ENCODE data around the gene RGSL1. TPM values are rescaled to one million over a fixed set of nuclear protein-coding genes. Genes with fewer than 3 reads are reported as not detected.

RGSL1 gene
- not detected for polyA plus RNA-seq (2013, experiment 1 of 2)
- not detected for polyA plus RNA-seq (2013, experiment 2 of 2)

DNA sequence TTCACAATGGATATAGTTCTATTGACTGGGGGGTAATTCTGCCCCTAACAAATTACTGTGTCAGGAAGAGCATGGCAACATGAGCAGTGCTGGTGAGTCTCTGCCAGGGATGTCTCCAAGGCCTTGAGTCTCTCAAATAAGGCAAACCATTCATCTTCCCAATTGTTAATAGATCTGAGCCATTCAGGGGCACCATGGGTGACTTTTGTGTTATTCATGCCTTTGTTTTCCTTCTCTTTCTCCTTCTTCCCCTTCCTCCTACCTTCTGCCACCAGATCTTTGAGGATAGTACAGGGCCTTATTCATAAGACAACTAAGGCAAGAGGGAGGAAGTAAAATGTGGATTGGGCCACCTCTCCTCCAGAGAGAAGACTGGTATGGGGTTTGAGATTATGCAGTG, at the start of gene RGSL1:
Gene RGSL1 (plus strand): TSS at position 60 of the 400 bp plus-strand sequence. CDS start 20 bp downstream, at position 80.
- no peak within 1 kb of the TSS for H3K27ac ChIP-seq (ENCODE audit: low read depth, low read length, severe bottlenecking)
- H3K9me3 ChIP-seq (ENCODE audit: control insufficient read depth, low read length), result no peaks in the 10 kb centered on the region
- H3K36me3 ChIP-seq (ENCODE audit: control insufficient read depth, insufficient read depth, low read length), result no peaks in the 10 kb centered on the region
- H3K4me1 ChIP-seq (ENCODE audit: control insufficient read depth, insufficient read depth, low read length, poor library complexity, severe bottlenecking), result no peaks in the 10 kb centered on the region
- no peak within 1 kb of the TSS for H3K4me3 ChIP-seq (ENCODE audit: extremely low read depth, insufficient read depth, low read length, poor library complexity, severe bottlenecking)

DNA sequence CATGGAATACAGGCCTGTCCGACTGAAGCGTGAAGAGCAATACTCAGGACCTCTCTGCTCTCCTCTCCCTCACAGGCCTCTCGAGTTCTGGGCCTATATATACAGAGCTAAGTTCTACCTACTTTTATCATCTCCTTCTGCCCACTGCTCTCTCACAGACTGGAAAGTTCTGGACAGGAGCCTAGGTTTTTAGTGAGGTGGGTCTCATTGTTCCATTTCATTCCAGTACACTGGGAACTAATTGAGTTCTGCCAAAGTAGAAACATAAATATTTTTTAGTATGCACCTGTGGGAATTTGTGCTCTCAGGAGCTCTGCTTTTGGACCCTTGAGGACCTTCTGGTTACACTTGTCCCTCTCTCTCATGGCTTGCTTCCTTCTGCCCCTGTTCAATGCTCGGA, 49.4 kb upstream of the RGSL1 start, which contains the start of gene TEDDM1:
Gene TEDDM1 (minus strand): TSS at position 101 of the 400 bp plus-strand sequence. CDS start 182 bp downstream, outside the sequence.
- peaks cover 3% of the 10 kb centered on the region for H3K9me3 ChIP-seq (ENCODE audit: control insufficient read depth, low read length)
- H3K4me3 ChIP-seq (ENCODE audit: extremely low read depth, insufficient read depth, low read length, poor library complexity, severe bottlenecking), result no peak within 1 kb of the TSS
- no peaks in the 10 kb centered on the region for H3K4me1 ChIP-seq (ENCODE audit: control insufficient read depth, insufficient read depth, low read length, poor library complexity, severe bottlenecking)
- H3K36me3 ChIP-seq (ENCODE audit: control insufficient read depth, insufficient read depth, low read length), result no peaks in the 10 kb centered on the region
- no peak within 1 kb of the TSS for H3K27ac ChIP-seq (ENCODE audit: low read depth, low read length, severe bottlenecking)
- 89 to 100% methylated on average over 1 to 4 of the region's 4 CpGs for WGBS, 2 experiments (ENCODE audit: insufficient coverage in 2 of 2)

DNA sequence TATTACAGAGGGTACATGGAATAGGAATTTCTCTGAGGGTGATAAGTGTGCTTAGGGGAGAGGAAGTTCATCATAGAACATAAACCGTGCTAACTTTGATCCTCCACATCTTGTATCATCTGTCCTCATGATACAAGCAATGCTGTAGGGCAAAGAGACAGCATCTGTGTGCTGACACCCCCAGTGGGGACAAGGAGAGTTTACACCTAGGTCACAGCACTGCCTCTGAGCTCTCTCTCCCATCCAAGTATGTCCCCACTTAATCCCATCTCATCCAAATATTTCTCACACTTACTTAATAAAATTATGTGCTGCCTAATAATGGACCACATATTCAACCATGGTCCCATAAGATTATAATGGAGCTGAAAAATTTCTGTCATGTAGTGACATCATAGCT, 45.2 kb upstream of the RGSL1 start:
- Histone ChIP-seq H3K27ac (ENCODE audit: low read depth, low read length, severe bottlenecking) (no peak overlapping the region), H3K9me3 (ENCODE audit: control insufficient read depth, low read length) (peaks cover 6% of the 10 kb centered on the region), H3K4me1 (ENCODE audit: control insufficient read depth, insufficient read depth, low read length, poor library complexity, severe bottlenecking) (no peaks in the 10 kb centered on the region), H3K36me3 (ENCODE audit: control insufficient read depth, insufficient read depth, low read length) (no peaks in the 10 kb centered on the region), H3K4me3 (ENCODE audit: extremely low read depth, insufficient read depth, low read length, poor library complexity, severe bottlenecking) (no peak overlapping the region)
- WGBS, 2 experiments (ENCODE audit: insufficient coverage in 2 of 2), result 60% methylated on average over 1 of the region's 1 CpG; no CpG with 5 or more reads in 1 of the 2 experiments

DNA sequence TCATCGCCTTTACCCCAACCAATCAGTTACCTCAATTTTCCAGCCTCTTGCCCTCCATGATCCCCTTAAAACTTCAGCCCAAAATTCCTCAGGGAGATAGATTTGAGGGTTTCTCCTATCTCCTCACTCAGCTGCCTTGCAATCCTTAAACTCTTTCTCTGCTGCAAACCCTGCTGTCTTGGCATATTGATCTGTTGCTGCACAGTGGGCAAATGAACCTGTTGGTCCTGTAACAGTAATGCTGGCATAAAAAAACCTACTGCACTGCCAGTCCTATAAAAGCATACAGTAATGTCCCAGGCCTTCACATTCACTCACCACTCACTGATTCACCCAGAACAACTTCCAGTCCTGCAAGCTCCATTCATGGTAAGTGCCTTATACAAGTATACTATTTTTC, 44.4 kb upstream of the RGSL1 start:
- H3K4me3 ChIP-seq (ENCODE audit: extremely low read depth, insufficient read depth, low read length, poor library complexity, severe bottlenecking), result no peak overlapping the region
- WGBS, 2 experiments (ENCODE audit: insufficient coverage in 2 of 2), result 100% methylated on average over 1 of the region's 1 CpG
- H3K9me3 ChIP-seq (ENCODE audit: control insufficient read depth, low read length), result peaks cover 6% of the 10 kb centered on the region
- H3K36me3 ChIP-seq (ENCODE audit: control insufficient read depth, insufficient read depth, low read length), result no peaks in the 10 kb centered on the region
- no peak overlapping the region for H3K27ac ChIP-seq (ENCODE audit: low read depth, low read length, severe bottlenecking)
- H3K4me1 ChIP-seq (ENCODE audit: control insufficient read depth, insufficient read depth, low read length, poor library complexity, severe bottlenecking), result no peaks in the 10 kb centered on the region

DNA sequence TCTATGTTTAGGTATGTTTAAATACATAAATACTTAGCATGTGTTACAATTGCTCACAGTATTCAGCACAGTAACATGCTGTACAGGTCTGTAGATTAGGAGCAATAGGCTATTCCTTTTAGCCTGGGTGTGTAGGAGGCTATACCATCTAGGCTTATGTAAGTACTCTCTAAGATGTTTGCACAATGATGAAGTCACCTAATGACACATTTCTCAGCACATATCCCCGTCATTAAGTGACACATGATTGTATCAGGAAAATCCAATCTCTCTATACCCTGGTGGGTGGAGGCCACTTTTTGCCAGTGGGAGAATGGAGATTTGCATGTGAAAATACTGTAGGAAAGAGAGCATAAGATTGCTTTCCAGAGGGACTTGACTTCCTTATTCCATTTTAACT, 43.9 kb upstream of the RGSL1 start:
- Histone ChIP-seq H3K36me3 (ENCODE audit: control insufficient read depth, insufficient read depth, low read length) (no peaks in the 10 kb centered on the region), H3K9me3 (ENCODE audit: control insufficient read depth, low read length) (peaks cover 6% of the 10 kb centered on the region), H3K4me3 (ENCODE audit: extremely low read depth, insufficient read depth, low read length, poor library complexity, severe bottlenecking) (no peak overlapping the region), H3K4me1 (ENCODE audit: control insufficient read depth, insufficient read depth, low read length, poor library complexity, severe bottlenecking) (no peaks in the 10 kb centered on the region), H3K27ac (ENCODE audit: low read depth, low read length, severe bottlenecking) (no peak overlapping the region)
- no CpG with 5 or more reads among the region's 1 CpG for WGBS, 2 experiments (ENCODE audit: insufficient coverage in 2 of 2)

DNA sequence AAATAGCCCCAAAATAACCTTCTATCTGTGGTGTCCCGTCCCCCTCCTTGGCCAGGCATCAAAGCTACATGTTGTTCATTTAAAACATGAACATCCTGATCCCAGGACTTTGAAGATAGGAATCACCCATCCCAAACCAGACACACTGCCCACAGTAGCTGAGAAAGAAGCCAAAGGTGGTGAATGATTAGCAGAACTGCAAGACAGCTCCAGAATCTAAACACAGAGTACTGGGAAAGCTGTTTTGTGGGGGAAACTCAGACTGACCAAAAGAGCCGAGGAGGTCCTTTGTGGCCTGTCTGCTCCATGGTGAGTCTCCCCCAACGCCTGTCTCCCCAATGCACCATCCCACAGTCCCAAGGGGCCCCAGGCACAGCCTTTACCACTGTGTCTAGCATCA, 42.2 kb upstream of the RGSL1 start:
- Histone ChIP-seq H3K4me3 (ENCODE audit: extremely low read depth, insufficient read depth, low read length, poor library complexity, severe bottlenecking) (no peak overlapping the region), H3K36me3 (ENCODE audit: control insufficient read depth, insufficient read depth, low read length) (no peaks in the 10 kb centered on the region), H3K27ac (ENCODE audit: low read depth, low read length, severe bottlenecking) (no peak overlapping the region), H3K9me3 (ENCODE audit: control insufficient read depth, low read length) (peaks cover 6% of the 10 kb centered on the region), H3K4me1 (ENCODE audit: control insufficient read depth, insufficient read depth, low read length, poor library complexity, severe bottlenecking) (no peaks in the 10 kb centered on the region)
- 82 to 86% methylated on average over 2 to 3 of the region's 3 CpGs for WGBS, 2 experiments (ENCODE audit: insufficient coverage in 2 of 2)

DNA sequence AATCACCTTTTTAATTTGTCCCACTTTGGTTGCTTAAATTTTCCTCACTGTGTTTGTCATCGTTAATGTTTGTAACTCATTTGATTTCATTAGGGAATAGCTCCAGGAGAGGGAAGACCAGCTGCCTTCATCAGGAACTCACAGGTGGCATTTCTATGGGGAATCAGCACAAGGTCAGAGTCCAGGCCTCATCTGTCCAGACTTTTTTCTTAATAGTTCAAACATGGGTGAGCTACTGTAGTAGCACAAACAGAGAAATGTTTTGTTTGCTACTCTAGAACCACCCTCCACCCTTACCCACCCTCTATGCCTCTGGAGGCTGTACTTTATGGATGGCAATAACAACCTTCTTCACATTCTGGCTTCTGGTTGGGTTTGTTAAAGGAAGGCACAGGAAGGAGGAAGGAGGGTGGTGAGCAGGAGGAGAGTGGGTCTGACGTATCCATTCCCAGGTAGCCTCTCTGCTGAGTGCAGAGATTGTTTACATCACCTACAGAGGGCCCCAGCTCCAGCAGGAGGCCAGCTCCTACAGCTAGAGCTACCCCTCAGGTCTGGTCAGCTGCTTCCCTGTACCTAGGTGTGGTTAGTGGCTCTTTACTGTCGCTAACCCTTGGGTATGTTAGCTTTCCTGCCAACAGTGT, 41.4 kb upstream of the RGSL1 start:
- Histone ChIP-seq H3K4me1 (ENCODE audit: control insufficient read depth, insufficient read depth, low read length, poor library complexity, severe bottlenecking) (no peaks in the 10 kb centered on the region), H3K27ac (ENCODE audit: low read depth, low read length, severe bottlenecking) (no peak overlapping the region), H3K36me3 (ENCODE audit: control insufficient read depth, insufficient read depth, low read length) (no peaks in the 10 kb centered on the region), H3K9me3 (ENCODE audit: control insufficient read depth, low read length) (peaks cover 6% of the 10 kb centered on the region), H3K4me3 (ENCODE audit: extremely low read depth, insufficient read depth, low read length, poor library complexity, severe bottlenecking) (no peak overlapping the region)
- 80 to 100% methylated on average over 1 to 2 of the region's 3 CpGs for WGBS, 2 experiments (ENCODE audit: insufficient coverage in 2 of 2)

DNA sequence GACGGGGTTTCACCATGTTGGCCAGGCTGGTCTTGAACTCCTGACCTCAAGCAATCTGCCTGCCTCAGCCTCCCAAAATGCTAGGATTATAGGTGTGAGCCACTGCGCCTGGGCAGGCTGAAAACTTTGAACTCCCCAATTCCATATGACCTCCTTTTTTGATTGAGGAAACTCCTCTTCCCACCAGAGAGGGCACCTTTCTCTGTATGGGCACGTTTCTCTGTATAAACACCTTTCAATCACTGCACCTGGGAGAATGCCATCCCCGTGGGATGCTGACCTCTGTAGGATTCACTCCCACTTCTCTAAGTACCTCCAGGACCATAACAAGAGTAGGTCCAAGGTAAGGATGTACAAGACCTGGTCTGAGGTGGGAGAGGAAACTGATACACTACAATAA, 39.8 kb upstream of the RGSL1 start:
- no peaks in the 10 kb centered on the region for H3K4me1 ChIP-seq (ENCODE audit: control insufficient read depth, insufficient read depth, low read length, poor library complexity, severe bottlenecking)
- WGBS, 2 experiments (ENCODE audit: insufficient coverage in 2 of 2), result 78 to 88% methylated on average over 3 to 4 of the region's 4 CpGs
- H3K4me3 ChIP-seq (ENCODE audit: extremely low read depth, insufficient read depth, low read length, poor library complexity, severe bottlenecking), result no peak overlapping the region
- no peaks in the 10 kb centered on the region for H3K36me3 ChIP-seq (ENCODE audit: control insufficient read depth, insufficient read depth, low read length)
- peaks cover 6% of the 10 kb centered on the region for H3K9me3 ChIP-seq (ENCODE audit: control insufficient read depth, low read length)
- no peak overlapping the region for H3K27ac ChIP-seq (ENCODE audit: low read depth, low read length, severe bottlenecking)

DNA sequence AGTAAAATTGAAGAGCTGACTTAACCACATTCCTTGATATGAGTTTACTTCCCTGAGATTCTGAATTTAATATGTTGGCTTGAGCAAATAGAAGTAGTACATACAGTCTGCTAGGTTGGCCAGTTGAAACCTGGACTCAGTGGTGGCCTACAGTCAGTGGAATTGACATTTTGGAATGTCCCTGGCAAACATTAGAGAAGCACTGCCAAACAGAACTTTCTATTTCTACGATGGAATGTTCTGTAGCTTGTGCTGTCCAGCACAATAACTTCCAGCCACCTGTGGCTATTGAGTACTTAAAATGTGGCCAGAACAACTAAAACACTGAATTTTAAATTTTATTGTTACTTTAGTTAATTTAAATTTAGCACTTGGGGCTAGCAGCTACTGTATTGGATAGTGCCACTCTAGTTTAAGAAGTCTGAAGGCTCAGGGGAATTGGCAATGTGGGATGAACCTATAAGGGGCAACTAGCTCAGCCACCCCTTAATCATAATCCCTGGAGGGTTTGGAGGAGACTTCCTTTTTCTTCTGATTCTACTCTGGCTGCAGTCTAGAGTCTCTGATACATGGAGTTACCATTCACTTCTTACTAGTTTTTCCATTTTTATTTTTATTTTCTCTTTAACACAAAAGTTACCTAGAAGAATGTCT, 39.2 kb upstream of the RGSL1 start:
- Histone ChIP-seq H3K27ac (ENCODE audit: low read depth, low read length, severe bottlenecking) (no peak overlapping the region), H3K4me3 (ENCODE audit: extremely low read depth, insufficient read depth, low read length, poor library complexity, severe bottlenecking) (no peak overlapping the region), H3K36me3 (ENCODE audit: control insufficient read depth, insufficient read depth, low read length) (no peaks in the 10 kb centered on the region), H3K9me3 (ENCODE audit: control insufficient read depth, low read length) (peaks cover under 1% of the 10 kb centered on the region), H3K4me1 (ENCODE audit: control insufficient read depth, insufficient read depth, low read length, poor library complexity, severe bottlenecking) (no peaks in the 10 kb centered on the region)
- 71% methylated on average over 1 of the region's 1 CpG; no CpG with 5 or more reads in 1 of the 2 experiments for WGBS, 2 experiments (ENCODE audit: insufficient coverage in 2 of 2)

DNA sequence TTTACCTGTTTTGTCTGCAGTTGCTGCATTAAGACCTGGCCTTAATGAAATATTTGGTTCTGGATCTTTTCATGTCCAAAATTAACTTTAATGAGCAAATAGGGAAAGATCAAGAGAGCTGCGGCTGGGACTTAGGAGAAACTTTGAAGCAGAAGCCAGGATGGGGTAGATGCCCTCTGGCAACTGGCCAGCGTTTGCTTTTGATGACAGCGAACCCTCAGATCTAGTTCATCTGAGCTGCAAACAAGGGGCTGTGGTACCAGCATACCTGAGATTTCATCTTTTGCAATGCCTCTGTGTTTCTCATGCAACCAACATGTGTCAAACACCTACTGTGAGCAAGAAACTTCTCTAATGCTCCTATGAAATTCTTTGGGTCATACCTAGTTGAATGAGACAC, 36.5 kb upstream of the RGSL1 start:
- Histone ChIP-seq H3K27ac (ENCODE audit: low read depth, low read length, severe bottlenecking) (no peak overlapping the region), H3K9me3 (ENCODE audit: control insufficient read depth, low read length) (no peaks in the 10 kb centered on the region), H3K4me1 (ENCODE audit: control insufficient read depth, insufficient read depth, low read length, poor library complexity, severe bottlenecking) (no peaks in the 10 kb centered on the region), H3K4me3 (ENCODE audit: extremely low read depth, insufficient read depth, low read length, poor library complexity, severe bottlenecking) (no peak overlapping the region), H3K36me3 (ENCODE audit: control insufficient read depth, insufficient read depth, low read length) (no peaks in the 10 kb centered on the region)
- WGBS, 2 experiments (ENCODE audit: insufficient coverage in 2 of 2), result 81 to 91% methylated on average over 2 to 3 of the region's 3 CpGs

DNA sequence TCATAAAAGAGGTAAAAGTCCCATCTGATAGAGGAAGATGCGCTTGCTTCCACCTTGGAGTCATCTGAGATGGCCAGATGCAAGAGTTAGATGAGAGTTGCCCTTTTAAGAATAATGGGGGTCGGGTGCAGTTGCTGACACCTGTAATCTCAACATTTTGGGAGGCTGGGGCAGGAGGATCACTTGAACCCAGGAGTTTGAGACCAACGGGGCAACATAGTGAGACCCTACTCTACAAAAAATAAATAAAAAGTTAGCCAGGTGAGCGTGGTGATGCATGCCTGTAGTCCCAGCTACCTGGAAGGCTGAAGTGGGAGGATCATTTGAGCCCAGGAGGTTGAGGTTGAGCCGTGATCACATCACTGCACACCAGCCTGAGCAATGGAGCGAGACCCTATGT, 36.0 kb upstream of the RGSL1 start:
- no peaks in the 10 kb centered on the region for H3K36me3 ChIP-seq (ENCODE audit: control insufficient read depth, insufficient read depth, low read length)
- no peak overlapping the region for H3K27ac ChIP-seq (ENCODE audit: low read depth, low read length, severe bottlenecking)
- H3K9me3 ChIP-seq (ENCODE audit: control insufficient read depth, low read length), result no peaks in the 10 kb centered on the region
- H3K4me1 ChIP-seq (ENCODE audit: control insufficient read depth, insufficient read depth, low read length, poor library complexity, severe bottlenecking), result no peaks in the 10 kb centered on the region
- WGBS, 2 experiments (ENCODE audit: insufficient coverage in 2 of 2), result 85 to 86% methylated on average over 4 to 6 of the region's 6 CpGs
- no peak overlapping the region for H3K4me3 ChIP-seq (ENCODE audit: extremely low read depth, insufficient read depth, low read length, poor library complexity, severe bottlenecking)
